Pericardium fibroblast (primary cell): ENCODE results near the gene EOLA1. TPM values are rescaled to one million over a fixed set of nuclear protein-coding genes. Genes with fewer than 3 reads are reported as not detected.

Experiments used
- total RNA-seq: library from RNA; depleted of rRNA; stranded (reverse); fragments of >200 nt; gene quantifications from 2 replicates; pipeline ENCODE4 v1.2.3, GENCODE V29; 2015

EOLA1 gene
- total RNA-seq, result 11.1 and 22.0 TPM in 2 replicates

DNA sequence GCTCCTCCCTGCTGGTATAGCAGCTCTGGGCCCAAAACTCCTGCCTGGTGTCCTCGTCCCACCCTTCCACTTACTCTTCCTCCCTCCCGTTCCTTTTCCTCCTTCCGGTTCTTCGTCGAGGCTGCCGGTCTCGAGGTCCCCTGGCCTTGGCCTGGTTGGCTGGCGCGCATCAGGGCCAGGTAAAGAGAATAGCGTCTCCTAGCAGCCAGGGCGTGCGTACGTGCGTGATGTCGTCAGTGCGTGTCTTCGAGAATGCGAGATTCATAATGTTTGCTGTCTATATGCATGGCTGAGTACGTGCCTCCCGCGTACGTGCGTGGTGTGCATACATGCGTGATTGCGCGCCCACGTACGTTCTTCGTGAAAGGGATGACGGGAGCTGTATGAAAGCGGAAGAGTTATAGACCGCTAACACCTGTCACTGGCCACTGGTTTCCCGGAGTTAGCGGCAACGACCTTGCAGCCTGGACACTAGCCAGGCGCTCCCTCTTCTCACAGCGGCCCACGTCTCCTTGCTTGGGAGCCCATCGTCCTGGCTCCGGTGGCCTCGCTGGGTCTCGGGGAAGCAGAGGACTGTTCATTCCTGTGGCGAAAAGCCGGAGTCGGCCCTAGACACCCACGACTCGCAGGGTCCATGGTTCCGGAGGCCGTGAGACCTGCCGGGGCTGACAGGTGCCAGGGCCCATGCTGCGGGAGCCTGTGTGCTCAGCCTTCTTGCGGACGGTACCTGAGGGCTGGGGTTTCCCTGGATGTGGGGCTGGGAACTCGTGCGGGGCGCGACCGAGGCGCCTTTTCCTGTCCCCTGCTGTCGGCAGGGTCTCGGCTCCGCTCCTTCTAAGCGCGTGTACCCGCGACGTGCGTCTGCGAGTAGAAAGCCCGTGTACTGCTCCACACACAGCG, at the start of gene EOLA1:
Gene EOLA1 (plus strand): TSS at position 392 of the 900 bp plus-strand sequence. CDS start 4,619 bp downstream, outside the sequence.

DNA sequence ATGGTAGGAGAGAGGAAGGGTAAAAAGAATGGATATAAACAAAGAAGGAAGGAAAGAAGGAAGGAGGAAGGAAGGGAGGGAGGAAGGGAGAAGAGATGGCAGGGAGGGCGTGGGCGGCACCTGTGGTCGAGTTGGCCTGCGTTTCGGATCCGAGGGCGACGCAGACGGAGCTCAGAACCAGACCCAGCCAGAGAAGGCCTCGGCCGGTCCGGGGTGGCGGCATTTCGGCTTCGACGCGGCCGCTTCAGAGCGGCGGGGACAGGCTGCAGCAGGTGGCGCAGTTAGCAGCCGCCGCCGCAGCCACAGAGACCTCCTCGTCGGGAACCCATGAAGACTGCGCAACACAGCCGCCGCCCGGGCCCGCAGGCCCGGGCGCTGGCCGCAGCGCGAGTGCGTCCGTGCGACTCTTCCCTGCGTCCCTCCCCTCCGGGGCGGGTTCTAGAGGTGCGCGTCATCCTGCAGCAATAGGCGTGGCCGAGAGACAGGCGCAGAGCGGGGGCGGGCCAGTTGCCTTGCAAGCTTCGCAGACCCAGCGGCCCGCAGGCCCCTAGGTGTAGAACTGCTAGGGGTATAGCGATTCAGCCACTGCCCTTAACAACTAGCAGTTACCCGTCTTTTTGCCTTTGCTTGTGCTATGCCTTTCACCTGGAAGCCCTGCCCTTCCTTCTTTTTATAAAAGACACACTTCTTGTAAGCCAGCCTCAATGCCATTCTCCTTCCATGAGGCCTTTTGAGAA, 35.7 kb upstream of the EOLA1 start, which contains the start of gene IDS:
Gene IDS (minus strand): TSS at position 392 of the 737 bp plus-strand sequence. CDS start 169 bp downstream, at position 223.

DNA sequence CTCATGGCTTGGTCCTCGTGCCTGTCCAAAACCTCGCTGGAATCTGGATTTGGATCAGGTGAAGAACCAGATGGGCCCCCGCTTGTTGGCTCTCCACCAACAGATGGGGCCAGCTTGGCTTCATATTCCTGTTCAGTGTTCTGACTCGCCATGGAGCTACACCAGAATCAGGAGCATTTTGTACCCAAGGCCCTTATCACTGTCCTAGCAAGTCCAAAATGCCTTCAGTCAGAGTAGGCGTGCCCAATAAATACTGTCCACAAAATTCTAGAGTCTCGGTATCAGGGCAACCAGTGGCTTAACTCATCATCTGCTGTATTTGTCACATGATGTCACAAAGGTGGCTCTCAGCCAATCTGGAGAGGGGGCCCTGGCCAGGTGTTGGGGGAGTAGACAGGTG, 8.9 kb downstream of the EOLA1 start, which contains the start of gene HSFX3:
Gene HSFX3 (minus strand): TSS at position 224 of the 400 bp plus-strand sequence. CDS start 72 bp downstream, at position 152.

DNA sequence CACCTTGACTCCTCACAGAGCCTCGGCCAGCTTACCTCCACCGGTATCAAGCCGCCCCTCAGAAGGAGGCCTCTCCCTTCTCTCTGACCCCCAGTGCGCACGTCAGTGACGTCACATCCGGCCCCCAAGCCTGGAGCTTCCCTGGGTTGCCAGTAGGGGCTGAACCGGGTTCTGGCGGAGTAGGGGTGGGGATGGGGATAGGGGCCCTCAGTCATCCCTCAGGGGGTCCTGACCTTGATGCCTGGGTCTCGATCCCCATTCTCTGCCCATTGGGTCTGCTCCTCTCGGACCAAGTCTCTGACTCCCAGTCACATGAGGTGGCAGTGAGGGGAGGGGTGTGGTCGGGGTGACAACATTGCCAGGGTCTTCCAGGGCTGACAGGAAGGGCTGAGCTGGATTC, 46.5 kb downstream of the EOLA1 start, which contains the start of gene MAGEA9B:
Gene MAGEA9B (minus strand): TSS at position 101 of the 400 bp plus-strand sequence. CDS start 4,280 bp downstream, outside the sequence.

DNA sequence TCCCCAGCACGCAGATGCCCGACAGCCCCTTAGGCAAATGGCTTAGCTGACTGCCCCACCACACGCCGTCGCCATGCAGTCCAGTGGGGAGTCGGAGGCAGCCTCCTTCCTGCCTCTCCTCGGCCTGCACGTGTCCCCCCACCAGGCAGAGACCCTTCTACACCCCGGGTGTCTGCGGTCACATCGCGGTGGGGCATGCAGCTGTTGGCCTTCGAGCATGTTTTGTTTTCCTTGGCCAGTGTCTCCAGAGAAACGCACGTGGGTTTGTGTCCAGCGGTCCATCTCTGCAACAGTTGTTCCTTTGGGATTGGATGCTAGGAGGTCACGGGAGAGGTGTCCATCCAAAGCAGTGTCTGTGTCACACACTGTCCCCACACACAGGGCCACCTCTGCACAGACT, 54.4 kb downstream of the EOLA1 start, which contains the start of gene HSFX2:
Gene HSFX2 (minus strand): TSS at position 101 of the 400 bp plus-strand sequence. CDS start 614 bp downstream, outside the sequence.

Other genes with a start within 250 kb of the EOLA1 start
- 8.9 and 20.3 TPM in 2 replicates for gene IDS, start 35.7 kb upstream of the EOLA1 start, total RNA-seq
- not detected in 2 replicates for gene HSFX3, start 8.9 kb downstream of the EOLA1 start, total RNA-seq
- not detected in 2 replicates for gene MAGEA9B, start 46.4 kb downstream of the EOLA1 start, total RNA-seq
- 0.68 TPM in 1 of 2 replicates, not detected in the other for gene HSFX2, start 54.3 kb downstream of the EOLA1 start, total RNA-seq
- gene TMEM185A, start 90.8 kb downstream of the EOLA1 start, total RNA-seq, result 10.9 and 14.1 TPM in 2 replicates
- gene MAGEA11, start 171.0 kb downstream of the EOLA1 start, total RNA-seq, result not detected in 2 replicates
- 0.12 and 0.60 TPM in 2 replicates for gene HSFX1, start 233.1 kb downstream of the EOLA1 start, total RNA-seq
- gene MAGEA9, start 240.9 kb downstream of the EOLA1 start, total RNA-seq, result not detected in 2 replicates